DND-41 (cell line): ENCODE results near the gene MLYCD.

Experiments used
- ATAC-seq: fragments of 200-7000 bp; cut with Tn5 transposase; 3 replicates; pipeline ENCODE4 v1.9.1; 2021; ENCODE audit warnings: low read depth; ENCODE audit not compliant: insufficient read depth
- DNase-seq: peaks from one replicate; pipeline ENCODE4 v3.0.0-alpha.2; 2020
- H2AFZ ChIP-seq: 2 replicates; pipeline ENCODE4 v1.6.0; 2012; ENCODE audit warnings: low read depth, low read length
- H3K27ac ChIP-seq: 2 replicates; pipeline ENCODE4 v1.5.1; 2012; ENCODE audit warnings: low read length, inconsistent platforms
- H3K27me3 ChIP-seq: fragments of 200-600 bp; sonication (generic); 2 replicates; pipeline ENCODE4 v1.6.0; 2012; ENCODE audit warnings: low read length, mild to moderate bottlenecking, inconsistent platforms; ENCODE audit not compliant: insufficient read depth, poor library complexity
- H3K36me3 ChIP-seq: 2 replicates; pipeline ENCODE4 v1.5.1; 2012; ENCODE audit warnings: low read length, inconsistent platforms; ENCODE audit not compliant: insufficient read depth
- H3K4me1 ChIP-seq: 2 replicates; pipeline ENCODE4 v1.5.1; 2012; ENCODE audit warnings: mild to moderate bottlenecking, low read length; ENCODE audit not compliant: insufficient read depth
- H3K4me2 ChIP-seq: 2 replicates; pipeline ENCODE4 v1.6.0; 2012; ENCODE audit warnings: mild to moderate bottlenecking, moderate library complexity, low read length, inconsistent platforms; ENCODE audit not compliant: insufficient read depth
- H3K4me3 ChIP-seq, 2 experiments: fragments of 200-600 bp in 1 of 2; shearing (Covaris generic) in 1 of 2; 2 replicates each; pipeline ENCODE4 v1.5.1; 2012 to 2016; ENCODE audit warnings: inconsistent platforms in 2 of 2, low read length in 2 of 2, mild to moderate bottlenecking in 2 of 2, low read depth in 1 of 2, moderate library complexity in 1 of 2
- H3K79me2 ChIP-seq: 2 replicates; pipeline ENCODE4 v1.6.0; 2012; ENCODE audit warnings: low read length, inconsistent platforms; ENCODE audit not compliant: insufficient read depth
- H3K9ac ChIP-seq: 2 replicates; pipeline ENCODE4 v1.6.0; 2012; ENCODE audit warnings: low read depth, mild to moderate bottlenecking, inconsistent platforms, low read length, moderate library complexity
- H3K9me3 ChIP-seq: 2 replicates; pipeline ENCODE4 v1.5.1; 2012; ENCODE audit warnings: low read length, moderate library complexity, mild to moderate bottlenecking, inconsistent platforms; ENCODE audit not compliant: insufficient read depth, severe bottlenecking
- H4K20me1 ChIP-seq: 2 replicates; pipeline ENCODE4 v1.6.0; 2012; ENCODE audit warnings: low read length; ENCODE audit not compliant: insufficient read depth
- EZH2 ChIP-seq: IDR thresholded peaks from 3 replicates; pipeline ENCODE4 v1.6.1; 2012; ENCODE audit warnings: borderline replicate concordance, low read depth, mild to moderate bottlenecking, moderate library complexity, low read length, inconsistent platforms; ENCODE audit not compliant: severe bottlenecking
- TF ChIP-seq, protein P1 (sequence below): IDR thresholded peaks from 2 replicates; pipeline ENCODE4 v1.5.1; 2012; ENCODE audit warnings: borderline replicate concordance, low read length, moderate library complexity, mild to moderate bottlenecking; ENCODE audit not compliant: poor library complexity, severe bottlenecking; ENCODE audit errors: extremely low read depth

MLYCD gene

DNA sequence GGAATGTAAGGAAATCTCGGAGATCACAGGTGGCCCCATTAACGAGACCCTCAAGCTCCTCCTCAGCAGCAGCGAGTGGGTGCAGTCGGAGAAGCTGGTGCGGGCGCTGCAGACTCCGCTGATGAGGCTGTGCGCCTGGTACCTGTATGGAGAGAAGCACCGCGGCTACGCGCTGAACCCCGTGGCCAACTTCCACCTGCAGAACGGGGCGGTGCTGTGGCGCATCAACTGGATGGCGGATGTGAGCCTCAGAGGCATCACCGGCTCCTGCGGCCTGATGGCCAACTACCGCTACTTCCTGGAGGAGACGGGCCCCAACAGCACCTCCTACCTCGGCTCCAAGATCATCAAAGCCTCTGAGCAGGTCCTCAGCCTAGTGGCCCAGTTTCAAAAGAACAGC, 16.2 kb downstream of the MLYCD start:
- Histone ChIP-seq H3K4me3 (no peak overlapping the region), H3K36me3 (peaks cover 71% of the 10 kb centered on the region), H3K4me2 (no peak overlapping the region), H3K4me1 (no peaks in the 10 kb centered on the region), H3K27ac (no peak overlapping the region), H2AFZ (no peak overlapping the region), H3K9me3 (no peaks in the 10 kb centered on the region), H4K20me1 (peaks cover 9% of the 10 kb centered on the region; the same call in 1 of the 2 replicates), H3K79me2 (no peaks in the 10 kb centered on the region), H3K9ac (no peak overlapping the region), H3K27me3 (no peaks in the 10 kb centered on the region)
- ATAC-seq (no peak), DNase-seq (no peak)
- TF ChIP-seq, protein P1, sequence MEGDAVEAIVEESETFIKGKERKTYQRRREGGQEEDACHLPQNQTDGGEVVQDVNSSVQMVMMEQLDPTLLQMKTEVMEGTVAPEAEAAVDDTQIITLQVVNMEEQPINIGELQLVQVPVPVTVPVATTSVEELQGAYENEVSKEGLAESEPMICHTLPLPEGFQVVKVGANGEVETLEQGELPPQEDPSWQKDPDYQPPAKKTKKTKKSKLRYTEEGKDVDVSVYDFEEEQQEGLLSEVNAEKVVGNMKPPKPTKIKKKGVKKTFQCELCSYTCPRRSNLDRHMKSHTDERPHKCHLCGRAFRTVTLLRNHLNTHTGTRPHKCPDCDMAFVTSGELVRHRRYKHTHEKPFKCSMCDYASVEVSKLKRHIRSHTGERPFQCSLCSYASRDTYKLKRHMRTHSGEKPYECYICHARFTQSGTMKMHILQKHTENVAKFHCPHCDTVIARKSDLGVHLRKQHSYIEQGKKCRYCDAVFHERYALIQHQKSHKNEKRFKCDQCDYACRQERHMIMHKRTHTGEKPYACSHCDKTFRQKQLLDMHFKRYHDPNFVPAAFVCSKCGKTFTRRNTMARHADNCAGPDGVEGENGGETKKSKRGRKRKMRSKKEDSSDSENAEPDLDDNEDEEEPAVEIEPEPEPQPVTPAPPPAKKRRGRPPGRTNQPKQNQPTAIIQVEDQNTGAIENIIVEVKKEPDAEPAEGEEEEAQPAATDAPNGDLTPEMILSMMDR: no peak
- no peak for TF ChIP-seq EZH2

DNA sequence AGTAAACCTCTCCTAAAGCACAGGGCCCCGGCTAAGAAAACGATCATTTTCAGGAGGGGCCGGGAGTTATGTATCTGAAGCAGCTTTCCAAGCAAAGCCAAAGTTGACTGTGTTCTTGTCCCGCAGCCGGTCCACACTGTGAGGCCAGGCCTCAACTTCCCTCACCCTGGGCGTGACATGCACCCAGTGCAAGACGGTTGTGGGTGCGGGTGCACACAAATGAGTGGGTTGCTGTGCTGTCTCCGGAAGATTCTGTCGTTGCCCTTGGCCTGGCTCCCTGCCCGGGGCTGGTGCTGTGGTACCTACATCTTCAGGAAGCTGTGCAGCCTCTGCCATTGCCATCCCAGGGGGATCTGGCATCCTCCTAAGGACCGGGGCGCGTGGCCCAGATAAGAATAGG, 16.6 kb downstream of the MLYCD start:
- Histone ChIP-seq H4K20me1 (peaks cover 9% of the 10 kb centered on the region; the same call in 1 of the 2 replicates), H3K9me3 (no peaks in the 10 kb centered on the region), H3K9ac (no peak overlapping the region), H2AFZ (no peak overlapping the region), H3K4me1 (no peaks in the 10 kb centered on the region), H3K27me3 (no peaks in the 10 kb centered on the region), H3K36me3 (peaks cover 71% of the 10 kb centered on the region), H3K27ac (no peak overlapping the region), H3K4me2 (no peak overlapping the region), H3K4me3 (no peak overlapping the region), H3K79me2 (no peaks in the 10 kb centered on the region)
- ATAC-seq: no peak
- DNase-seq: no peak
- TF ChIP-seq EZH2: no peak
- TF ChIP-seq, protein P1: no peak

DNA sequence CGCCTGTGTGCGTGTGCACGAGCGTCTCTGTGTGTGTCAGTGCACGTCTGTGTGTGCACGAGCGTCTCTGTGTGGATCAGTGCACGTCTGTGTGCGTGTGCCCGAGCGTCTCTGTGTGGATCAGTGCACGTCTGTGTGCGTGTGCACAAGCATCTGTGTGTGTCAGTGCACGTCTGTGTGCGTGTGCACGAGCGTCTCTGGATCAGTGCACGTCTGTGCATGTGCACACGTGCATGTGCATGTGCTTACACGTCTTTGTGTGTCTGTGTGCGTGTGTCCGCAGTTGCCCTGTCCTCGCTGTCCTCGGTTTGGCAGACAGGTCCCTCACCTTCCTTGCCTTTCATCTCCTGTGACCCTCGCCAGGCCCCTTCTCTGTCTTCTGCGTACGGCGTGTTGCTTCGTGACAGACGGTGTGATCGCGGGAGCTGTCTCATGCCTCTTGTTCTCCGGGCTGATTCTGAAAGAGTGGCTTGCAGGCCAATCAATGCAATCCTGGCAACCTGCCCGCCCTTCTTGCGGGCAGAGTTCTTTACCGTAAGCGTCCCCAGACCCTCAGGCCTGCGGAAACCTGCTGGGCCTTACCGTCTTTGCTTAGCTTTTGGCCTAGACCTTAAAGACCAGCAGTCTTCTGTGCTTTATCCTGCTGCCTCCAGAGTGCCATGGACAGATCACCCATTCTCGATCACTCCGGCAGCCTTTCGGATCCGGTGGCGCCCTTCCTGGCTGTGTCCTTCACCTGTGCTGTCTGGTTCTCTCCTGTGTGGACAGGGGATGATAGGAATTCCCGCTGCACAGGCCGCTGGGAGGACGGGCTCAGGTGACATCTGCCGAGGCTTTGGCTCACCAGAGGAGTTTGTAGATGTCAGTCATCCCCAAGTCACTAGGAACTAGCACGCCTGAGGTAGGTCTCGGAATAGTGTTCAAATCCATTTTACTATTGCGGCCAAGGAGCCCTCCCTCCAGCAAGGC, 18.5 kb downstream of the MLYCD start:
- Histone ChIP-seq H2AFZ (no peak overlapping the region), H3K4me1 (no peaks in the 10 kb centered on the region), H4K20me1 (0 out of 2 replicates have a peak, but pooled peaks cover 6% of the 10 kb centered on the region), H3K9ac (no peak overlapping the region), H3K79me2 (no peaks in the 10 kb centered on the region), H3K4me2 (no peak overlapping the region), H3K4me3 (no peak overlapping the region), H3K36me3 (peaks cover 62% of the 10 kb centered on the region), H3K9me3 (no peaks in the 10 kb centered on the region), H3K27ac (no peak overlapping the region), H3K27me3 (no peaks in the 10 kb centered on the region)
- no peak for DNase-seq
- no peak for TF ChIP-seq EZH2
- TF ChIP-seq, protein P1: no peak
- no peak for ATAC-seq
